Kidney capillary endothelial cell (primary cell): ENCODE data around the gene PRG2.
A peak's percentile ranks its signal among the peaks of the same experiment; 100 is the strongest.
"Not testable (repeated sequence)": the region's sequence is repeated elsewhere in the genome, so short reads cannot be mapped to it uniquely, and the experiment has no call there.

Experiments used
- DNase-seq: peaks from one replicate; pipeline ENCODE4 v3.0.0-alpha.2; 2018; ENCODE audit warnings: low spot score

The PRG2 gene

GRCh38 chr11:57364851-57365660, 25.4 kb downstream of the PRG2 start:
- DNase-seq = no peak

- DNase-seq = no peak
These were observed 27.0 kb downstream of the PRG2 start for GRCh38 chr11:57363131-57364080.

DNA sequence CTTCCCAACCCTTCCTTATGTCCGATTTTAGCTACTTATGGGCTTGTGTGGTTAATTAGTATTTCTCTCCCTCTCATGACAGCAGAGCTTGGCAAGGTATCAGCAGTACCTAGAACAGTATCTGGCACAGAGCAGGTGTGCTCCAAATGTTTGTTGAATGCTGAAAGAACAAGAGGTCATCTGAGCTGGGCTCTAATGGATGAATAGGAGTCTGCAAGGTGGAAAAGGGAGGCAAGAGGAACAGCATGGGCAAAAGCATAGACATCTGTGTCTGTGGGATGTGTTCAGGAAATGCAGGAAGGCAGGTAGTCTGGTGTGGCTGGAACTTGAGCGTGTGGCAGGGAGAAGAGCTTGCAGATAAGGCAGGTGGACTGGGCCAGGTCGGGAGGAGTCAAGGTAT, 28.5 kb downstream of the PRG2 start:
- no peak for DNase-seq

DNA sequence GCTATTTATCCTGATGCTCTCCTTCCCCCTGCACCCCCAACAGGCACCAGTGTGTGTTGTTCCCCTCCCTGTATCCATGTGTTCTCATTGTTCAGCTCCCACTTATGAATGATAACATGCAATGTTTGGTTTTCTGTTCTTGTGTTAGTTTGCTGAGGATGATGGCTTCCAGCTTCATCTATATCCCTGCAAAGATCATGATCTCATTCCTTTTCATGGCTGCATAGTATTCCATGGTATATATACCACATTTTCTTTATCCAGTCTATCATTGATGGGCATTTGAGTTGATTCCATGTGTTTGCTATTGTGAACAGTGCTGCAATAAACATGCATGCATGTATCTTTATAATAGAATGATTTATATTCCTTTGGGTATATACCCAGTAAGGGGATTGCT, 29.0 kb downstream of the PRG2 start:
- DNase-seq = not testable (repeated sequence)

DNA sequence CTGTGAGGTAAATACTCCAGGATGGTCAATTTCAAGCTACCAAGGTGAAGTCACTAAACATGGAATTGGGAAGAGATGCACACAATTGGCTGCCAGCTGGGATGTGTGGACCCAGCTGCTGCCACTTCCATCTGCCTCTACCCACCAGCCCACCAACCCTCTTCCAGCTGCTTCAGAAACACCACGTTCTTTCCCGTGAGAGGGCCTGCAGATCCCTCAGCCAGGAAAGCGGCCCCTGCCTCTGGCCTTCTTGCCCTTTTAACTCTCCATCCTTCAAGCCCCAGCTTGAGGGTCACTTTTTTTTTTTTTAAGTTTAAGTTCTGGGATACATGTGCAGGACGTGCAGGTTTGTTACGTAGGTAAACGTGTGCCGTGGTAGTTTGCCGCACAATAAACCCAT, 29.5 kb downstream of the PRG2 start:
- no peak for DNase-seq

DNA sequence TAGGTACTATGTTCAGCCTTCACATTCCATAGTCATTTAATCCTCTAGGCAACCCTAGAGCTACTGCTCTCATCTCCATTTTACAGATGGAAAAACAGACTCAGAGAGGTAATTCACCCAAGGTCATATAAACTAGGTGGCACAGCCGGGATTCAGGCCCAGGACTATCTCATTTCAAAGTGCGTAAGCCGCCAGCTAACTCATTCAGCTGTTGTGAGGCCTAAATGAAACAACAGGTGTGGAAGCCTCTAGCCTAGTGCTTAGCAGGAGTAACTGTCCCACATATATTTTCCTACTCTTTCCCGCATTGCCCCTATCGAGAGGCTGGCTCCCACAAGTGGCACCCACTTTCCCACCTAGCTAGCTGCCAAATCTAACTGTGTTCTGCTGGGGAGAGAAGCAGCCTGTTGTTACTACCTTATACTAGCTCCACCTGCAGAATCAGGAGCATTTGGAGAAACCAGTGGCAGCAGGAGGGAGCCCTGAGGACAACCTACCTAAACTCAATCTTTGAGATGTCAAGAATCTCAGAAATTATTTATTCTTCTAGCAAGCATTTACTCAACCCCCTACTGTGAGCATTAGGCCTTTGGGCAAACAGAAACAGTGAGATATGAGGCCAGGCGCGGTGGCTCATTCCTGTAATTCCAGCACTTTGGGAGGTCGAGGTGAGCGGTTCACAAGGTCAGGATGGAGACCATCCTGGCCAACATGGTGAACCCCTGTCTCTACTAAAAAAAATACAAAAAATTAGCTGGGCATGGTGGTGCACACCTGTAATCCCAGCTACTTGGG, 30.4 kb downstream of the PRG2 start:
- no peak for DNase-seq

GRCh38 chr11:57359396-57359795, 31.1 kb downstream of the PRG2 start:
- DNase-seq = no peak

- no peak for DNase-seq
These were observed 31.5 kb downstream of the PRG2 start for GRCh38 chr11:57358991-57359390.

GRCh38 chr11:57358543-57358961, 31.9 kb downstream of the PRG2 start:
- no peak for DNase-seq

GRCh38 chr11:57357856-57358255, 32.6 kb downstream of the PRG2 start:
- no peak for DNase-seq

DNA sequence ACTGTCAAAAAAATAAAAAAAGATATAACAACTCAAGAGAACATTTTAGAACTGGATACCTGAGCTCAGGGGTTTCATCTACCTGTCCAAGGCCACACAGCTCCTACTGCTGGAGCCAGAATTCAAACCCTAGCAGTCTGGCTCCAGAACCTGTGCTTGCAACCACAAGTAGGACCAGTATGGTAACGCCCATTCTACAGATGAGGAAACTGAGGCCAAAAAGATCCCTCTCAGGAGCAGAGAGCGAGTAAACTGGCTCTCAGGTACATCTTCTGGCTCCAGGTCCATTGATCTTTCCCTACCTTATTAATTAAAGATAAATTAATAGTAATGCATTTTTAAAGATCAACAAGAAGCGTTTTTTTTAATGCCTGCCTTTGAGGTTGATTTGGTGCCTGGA, 33.1 kb downstream of the PRG2 start:
- DNase-seq = no peak

GRCh38 chr11:57356268-57356667, 34.2 kb downstream of the PRG2 start:
- DNase-seq = no peak

GRCh38 chr11:57354699-57355098, 35.8 kb downstream of the PRG2 start:
- DNase-seq = no peak

GRCh38 chr11:57353852-57354251, 36.6 kb downstream of the PRG2 start:
- DNase-seq = no peak

DNA sequence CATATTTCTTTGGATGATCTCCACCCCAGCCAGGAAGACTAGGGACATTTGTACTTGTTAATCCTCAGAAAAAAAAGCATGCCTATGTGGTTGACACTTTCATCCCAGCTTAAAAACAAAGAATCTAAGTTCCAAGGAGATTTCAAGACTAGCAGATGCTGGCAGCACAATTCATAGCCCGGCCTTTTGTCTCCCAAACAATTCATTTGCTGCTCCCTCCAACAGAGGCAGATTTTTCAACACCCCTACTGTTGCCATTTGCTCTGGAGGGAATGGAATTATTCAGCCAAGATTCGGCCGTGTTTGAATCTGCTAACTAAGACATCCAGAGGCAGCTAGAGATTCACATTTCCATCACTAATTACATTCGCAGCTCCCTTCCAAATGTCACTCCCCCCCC, 37.0 kb downstream of the PRG2 start:
- no peak for DNase-seq

- DNase-seq = no peak
These were observed 37.4 kb downstream of the PRG2 start for GRCh38 chr11:57353036-57353435.

GRCh38 chr11:57349491-57350274, 40.8 kb downstream of the PRG2 start:
- peak; percentile 55 for DNase-seq

DNA sequence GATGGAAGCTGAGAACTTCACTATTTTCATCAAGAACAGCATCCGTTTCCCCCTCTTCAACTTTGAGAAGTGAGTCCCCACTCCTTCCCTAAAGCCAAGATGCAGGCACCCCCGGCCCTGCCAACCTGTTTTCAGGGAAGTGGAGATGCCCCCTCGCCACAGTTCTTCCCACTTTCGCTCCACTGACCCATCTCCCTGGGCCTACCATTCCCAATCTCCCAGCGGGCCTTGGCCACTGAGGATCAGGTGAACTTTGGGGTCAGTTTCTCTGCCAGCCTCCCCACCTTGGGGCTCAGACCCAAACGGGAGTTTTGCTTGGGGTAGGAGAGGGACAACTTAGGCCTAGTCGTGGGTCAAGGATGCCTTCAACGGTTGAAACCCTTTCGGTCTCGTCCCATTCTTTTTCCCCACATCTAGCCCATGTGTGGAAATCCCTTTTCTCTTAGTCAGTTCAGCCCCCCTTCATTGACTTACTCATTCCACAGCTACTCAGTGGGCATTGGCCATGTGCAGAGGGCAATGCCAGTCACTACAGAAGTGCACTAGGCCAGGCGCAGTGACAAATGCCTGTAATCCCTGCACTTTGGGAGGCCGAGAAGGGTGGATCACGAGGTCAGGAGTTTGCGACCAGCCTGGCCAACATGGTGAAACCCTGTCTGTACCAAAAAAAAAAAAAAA, 41.7 kb downstream of the PRG2 start:
- DNase-seq = no peak

DNA sequence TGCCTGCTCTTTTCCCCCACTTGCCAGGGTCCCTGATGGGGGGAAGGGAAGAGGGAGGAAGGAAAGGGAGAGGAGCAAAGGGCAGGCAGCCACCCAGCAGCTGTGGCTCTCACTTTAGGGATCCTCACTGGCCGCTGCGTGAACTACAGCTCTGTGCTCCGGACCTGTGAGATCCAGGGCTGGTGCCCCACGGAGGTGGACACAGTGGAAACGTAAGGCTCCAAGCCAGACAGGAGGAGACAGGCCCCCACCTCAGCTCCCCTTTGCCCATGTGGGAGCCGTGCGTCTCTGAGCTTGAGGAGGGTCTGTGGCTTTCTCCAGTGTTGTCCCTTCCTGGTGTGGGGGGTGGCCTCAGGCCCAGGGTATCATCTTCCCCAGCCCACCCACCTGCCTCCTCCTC, 42.4 kb downstream of the PRG2 start:
- no peak for DNase-seq

- no peak for DNase-seq
These were observed 43.1 kb downstream of the PRG2 start for GRCh38 chr11:57347336-57347735.
